Measurements from ENCODE around the gene ZNF813.

- TF ChIP-seq CTCF (IDR thresholded peaks at IDR 0.05; ENCODE audit: low read depth, low read length) (no peak), POLR2A (IDR thresholded peaks at IDR 0.05; ENCODE audit: extremely low read depth, insufficient read length) (no peak), MAX (IDR thresholded peaks at IDR 0.05; ENCODE audit: low read depth, low read length) (no peak), MYC (IDR thresholded peaks at IDR 0.05; ENCODE audit: low read depth, low read length) (no peak)
Observed at GRCh38 chr19:53531457-53531856, 63.9 kb downstream of the ZNF813 start.

Measured in NB4 (cell line).